ELF-1 (cell line): ENCODE results near the gene CAPN13.

ENCODE experiments used
- DNase-seq: peaks from one replicate; pipeline ENCODE4 v3.0.0-alpha.2; 2016; ENCODE audit warnings: low read depth, low spot score

The CAPN13 gene

DNA sequence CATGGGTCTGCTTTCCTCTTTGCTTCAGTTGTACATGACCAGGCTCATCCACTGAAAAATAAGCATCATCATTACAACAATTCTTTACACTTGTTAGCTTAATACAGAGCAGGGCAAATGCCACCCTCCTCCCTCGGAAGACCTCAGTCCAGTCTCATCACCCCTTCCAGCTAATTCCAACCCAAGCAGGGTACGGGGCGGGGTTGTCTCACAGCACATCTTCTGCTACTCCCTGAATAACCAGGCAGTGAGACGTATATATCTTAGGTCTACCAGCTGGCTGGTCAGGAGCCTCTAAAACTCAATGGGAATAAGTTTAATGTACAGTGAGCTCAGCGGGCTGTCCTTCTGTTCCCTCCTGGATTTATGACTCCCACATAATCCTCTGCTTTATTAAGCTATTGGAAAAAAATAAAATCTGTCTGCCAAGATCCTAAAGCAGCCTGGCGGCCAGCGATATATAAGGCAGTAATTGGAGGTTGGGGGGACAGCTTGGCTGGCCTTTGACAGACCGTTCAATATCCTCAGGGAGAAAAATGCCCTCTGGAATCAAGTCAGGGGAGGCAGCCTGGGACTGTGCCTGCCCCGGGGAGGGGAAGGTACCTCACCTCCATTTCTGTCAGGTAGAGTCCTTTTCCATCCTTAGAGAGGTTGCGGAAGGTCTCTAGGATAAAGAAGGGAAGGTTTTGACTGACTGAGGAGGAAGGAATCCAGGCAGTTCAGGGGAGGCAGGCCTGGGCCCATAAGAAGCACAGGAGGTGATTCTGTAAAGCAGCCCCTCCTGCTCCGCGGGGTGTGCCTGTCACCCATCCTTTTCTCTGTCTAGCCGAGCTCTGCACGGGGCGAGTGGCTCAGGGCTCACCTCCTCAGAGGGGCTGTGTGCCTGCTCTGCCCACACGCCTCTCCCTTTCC, 76.3 kb downstream of the CAPN13 start:
- no peak for DNase-seq

DNA sequence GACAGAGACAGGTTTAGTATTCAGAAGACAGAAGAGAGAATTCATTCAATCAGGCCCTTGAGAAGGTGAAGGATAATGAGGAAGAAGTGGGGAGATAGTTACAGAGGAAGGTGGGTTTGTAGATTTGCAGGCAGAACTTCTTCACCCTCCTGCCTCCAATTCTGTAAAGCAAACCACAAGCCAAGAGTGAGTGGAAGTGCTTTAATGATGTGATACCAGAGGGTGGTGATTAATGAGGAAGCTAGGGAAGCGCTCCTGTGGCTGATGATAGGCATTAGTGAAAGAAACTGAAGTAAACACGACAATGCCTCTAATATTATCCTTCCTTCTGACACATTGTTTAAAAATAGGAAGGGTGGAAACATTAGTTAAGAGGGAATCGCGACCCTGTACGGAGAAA, 78.2 kb downstream of the CAPN13 start:
- DNase-seq: no peak

DNA sequence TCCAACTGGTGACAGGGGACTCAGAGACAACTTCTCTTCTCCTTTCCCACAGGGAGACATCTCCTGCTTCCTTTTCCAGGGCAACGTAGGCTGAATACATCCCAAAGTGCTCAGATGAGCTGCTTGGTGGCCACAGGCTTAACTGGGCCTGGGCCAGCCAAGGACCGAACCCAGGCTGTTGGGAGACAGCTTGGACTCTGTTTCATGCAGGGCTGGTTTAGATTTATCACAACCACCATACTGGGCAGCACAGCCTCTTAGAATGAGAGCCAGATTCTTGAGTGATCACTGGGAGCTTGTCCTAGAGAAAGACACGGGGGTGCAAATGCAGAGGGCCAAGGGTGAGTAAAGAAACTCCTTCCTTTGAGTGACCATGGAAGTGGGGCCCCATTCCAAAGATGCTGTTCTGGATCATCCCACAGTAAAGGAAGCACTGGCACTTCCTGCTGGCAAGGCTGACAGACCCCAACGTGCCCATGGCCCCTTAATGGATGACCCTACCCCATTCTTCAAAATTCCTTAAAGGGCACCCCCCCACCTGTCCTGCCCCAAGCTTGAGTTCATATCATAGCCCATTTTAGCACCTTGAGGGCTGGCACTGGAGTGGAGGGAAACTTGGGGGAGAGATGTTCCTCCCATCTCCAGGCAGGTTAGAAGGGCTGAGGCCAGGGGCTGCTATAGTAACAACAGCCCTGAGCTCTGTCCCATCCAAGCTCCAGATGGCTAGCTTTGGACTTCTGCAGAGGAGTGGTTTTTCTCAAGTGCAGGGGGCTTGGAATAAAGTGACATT, 84.1 kb downstream of the CAPN13 start:
- DNase-seq: no peak

DNA sequence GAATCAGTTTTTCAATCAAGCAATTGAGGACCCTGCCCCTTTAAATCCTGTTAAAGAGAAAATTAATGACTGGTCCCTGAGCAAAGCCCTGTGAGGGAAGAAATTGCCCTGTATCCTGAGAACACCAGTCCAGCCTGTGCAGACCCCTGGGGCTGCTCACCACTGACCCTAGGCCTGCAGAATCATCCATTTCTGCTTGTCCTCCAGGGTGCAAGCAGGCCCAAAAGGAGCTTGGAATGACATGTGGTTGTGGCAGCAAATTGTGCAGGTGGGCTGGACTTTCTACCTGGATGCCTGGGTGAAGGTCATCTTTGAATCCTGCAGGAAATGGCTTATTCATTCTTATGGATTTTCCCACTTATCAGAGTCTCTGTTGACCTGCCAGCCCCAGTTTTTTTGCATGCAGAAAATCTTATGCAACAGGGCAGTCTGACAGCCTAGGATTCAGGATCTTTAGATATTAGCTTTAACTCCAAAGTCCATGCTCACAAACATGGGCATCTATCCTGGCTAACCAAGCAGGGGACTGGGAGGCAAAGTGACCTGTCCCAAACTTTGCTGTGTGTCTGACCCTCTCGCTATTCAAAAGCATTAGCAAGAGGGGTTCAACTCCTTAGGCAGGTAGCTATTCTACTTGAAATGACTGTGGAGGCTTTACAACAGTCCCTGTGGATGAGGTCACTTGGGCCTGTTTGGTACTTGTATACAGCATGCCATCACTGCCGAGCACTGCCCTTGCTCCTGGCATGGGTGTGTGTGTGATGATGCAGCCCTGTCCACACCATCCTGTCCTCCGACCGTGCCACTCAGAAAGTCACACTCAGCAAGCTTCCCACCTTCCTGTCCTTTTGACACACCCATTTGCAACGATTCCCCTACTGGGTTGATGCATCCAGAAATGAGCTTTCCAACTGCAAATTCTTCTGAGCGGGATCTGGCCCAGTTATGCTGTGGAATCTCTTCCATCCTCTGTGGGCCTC, 85.3 kb downstream of the CAPN13 start:
- DNase-seq: no peak

DNA sequence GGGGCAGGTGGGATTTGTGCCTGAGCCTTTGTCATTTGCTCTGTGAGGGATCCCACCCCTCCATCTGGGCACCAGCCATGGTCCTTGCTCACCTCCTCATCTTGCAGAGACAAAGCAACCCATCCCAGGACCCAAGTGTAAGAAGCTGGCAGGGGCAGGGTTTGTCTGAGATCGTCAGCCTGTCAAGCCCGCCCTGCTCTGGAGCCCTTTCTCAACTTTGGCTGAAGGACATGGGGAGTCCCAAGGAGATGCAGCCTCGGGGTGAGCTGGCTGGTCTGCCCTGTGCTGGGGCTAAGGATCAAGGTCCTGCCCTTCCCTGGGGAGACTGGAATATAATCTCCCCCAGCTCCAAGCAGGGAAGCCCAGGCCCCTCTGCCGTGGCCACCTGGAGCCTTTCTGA, 86.0 kb downstream of the CAPN13 start:
- no peak for DNase-seq

DNA sequence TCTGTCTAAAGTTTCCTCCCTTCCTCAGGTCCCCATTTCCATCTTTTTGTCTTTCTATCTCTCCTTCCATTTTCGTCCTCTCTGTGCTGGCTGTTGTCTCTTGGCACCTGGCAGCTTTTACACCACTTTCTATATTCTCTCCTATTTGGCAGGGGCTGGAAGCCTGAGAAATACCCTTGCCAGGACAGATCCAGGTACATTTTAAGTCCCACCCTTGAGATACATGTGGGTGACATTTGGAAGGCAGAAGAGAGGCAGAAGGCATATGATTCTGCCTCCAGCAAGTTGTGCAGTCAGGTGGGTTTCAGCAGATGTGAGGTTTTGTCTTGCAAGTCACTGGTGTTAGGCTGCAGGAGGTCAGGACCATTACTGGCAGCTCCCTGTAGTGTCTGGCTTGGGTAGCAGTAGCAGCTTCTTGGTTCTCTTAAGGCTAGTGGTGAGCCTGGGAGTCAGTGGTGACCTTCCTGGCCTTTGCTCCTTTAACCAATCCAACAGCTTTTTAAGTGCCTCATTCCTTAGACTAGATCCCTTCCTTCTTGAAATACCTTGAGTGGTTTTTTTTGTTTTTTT, 90.1 kb downstream of the CAPN13 start:
- no peak for DNase-seq

DNA sequence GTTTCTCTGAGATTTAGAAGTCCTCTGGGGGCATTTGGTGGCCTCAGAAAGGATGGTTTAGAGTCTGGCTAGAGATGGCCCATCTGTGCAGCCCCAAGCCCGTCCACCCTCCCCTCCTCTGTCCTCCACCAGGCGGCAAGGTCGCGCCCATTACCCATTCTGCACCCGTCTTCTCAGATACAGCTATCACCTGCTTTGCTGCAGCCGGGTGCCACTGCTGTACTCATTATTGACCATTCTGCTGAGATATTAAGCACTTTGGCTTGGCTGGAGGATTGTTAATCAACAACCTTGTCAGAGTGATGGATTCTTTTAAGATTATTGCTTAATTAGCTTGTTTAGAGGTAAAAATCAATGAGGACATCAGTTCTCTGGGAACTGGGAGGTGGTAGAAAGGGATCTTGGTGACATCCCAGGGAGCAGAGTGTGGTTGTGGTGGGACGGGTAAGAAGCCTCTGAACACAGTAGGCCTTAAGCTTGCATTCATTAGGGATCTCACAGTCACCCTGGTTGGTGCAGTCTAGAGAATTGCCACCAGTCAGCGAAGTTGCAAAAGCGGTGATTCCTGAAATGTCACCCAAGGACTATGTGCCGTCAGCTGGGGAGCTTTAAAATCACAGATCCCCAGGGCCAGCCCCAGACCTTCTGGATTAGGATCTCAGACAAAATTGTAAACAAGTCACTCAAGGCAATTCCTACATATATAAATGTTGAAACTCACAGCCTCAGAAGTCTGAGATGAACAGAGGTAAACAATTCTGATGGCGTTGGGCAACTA, 90.9 kb downstream of the CAPN13 start:
- DNase-seq: no peak

DNA sequence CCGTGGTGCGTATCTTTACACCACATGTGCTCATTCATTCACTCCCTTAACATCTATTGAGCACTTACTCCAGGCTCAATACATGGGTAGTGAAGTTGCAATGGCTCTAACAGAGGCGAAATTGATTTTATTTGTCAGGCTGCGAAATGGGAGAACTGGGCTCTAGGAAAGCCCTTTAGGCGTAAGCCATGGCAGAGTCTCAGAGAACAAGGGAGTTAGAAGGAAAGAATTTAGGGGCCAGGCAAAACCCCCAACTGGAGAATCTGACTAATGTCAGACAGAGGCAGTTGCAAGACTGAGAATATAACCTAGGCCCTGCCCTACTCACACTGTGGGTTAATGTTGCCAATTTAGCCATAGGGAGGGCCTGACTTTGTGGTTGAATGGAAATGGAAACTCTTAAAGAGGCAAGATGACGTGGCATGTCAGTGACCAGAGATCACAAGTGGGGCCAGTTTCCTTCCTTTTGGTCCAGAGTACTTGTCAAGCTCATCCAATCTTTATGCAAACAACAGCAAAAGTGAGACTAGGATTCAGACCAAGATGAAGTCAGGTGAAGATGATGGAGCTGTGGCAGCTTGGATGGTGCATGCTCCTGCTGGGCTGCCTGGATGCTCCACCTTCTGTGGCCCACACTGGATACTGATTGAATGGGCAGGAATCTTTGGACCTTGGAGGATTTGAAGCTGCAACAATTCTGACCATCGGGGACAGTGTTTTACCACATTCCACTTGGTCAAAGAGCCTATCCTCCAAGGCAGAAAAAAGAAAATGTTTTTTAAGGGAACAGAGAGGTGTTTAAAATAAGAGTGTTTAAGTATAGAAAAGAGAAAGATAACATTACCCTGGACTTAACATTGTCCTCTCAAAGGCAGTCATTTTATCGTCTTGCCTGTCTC, 92.2 kb downstream of the CAPN13 start:
- no peak for DNase-seq

DNA sequence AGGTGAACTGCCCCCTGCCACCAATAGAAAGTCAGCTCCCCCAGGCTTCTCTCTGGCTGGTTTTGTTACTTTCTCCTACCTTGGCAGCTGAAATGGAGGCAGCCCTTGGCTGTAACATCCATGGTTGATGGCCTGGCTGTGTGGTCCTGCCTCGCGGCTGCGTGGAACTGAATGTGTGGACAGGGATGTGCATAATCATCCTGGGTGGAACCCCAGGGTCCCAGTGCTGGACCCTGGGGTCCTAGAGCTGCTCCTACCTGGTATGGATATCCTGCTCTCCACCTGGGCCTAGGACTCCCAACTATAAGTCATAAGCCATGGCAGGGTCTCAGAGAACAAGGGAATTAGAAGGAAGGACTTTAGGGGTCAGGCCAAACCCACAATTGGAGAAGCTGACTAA, 93.5 kb downstream of the CAPN13 start:
- no peak for DNase-seq

DNA sequence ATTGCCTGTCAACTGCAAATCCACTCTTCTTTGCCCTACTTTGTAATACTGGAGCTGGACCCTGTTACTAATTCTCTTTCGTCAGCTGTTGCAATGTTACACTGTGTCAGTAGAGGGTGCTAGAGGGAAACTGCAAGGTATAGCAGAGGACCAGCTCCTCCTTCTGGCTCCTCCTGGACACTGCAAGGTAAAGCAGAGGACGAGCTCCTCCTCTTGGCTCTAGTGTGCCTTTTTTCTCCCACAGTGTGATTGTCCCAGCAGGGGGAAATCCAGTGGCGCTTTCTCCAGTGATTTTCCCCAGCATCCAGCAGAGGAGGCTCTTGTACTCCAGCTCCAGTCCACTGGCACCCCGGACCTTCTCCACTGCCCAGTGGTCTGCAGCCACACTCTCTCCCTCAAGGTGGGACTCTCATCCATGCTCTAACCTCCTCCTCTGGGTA, 95.6 kb downstream of the CAPN13 start:
- peak; percentile 93 for DNase-seq

DNA sequence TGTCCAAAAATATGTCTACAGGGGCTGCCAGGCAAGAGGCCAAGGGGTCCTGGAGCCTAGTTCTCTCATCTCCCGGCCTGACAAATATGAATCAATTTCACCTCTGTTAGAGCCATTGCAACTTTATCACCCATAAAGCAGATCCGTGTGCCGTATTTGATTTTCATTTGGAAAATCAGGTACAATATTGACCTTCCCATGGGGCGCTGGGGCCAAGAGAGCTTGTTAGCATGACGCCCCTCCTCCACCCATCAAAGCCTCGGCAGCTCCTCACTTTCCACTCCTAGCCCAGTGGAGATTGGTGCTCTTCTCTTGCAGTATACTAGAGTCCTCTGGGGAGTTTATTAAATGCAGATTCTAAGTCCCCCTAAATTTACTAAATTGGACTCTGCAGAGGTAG, 96.8 kb downstream of the CAPN13 start:
- DNase-seq: no peak

DNA sequence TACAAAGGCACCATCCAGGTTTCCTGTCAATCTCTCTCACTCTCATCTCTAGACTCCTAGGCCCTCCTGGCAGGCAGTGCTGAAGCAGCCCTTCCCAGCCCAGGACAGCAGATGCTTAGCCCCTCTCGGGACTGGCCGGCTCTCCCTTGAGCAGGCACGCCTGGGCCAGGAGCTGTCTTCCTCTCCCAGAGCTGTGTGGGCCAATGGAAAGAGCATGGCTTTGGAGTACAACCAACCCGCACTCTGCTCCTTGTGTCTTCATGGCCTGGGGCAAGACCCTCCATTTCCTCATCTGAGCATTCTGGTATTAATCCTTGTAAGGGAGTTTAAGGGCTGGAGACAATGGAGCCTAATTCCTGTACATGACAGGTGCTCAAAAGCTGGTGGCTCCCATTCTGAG, 97.2 kb downstream of the CAPN13 start:
- no peak for DNase-seq

DNA sequence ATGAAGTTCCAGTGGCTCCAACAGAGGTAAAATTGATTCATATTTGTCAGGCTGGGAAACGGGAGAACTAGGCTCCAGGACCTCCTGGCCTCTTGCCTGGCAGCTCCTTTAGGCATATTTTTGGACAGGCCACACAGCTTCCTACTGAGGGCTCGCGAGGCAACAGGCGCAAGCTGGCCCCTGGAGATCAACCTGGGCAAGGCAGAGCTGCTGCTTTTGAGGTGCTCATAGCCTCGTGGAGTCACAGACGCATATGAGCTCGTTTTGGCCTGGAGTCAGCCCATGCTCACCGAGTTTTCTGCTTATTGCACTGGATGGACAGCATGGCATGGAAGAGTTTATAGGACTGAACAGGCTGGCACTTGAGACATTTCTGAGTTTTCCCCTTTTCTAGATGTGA, 97.7 kb downstream of the CAPN13 start:
- DNase-seq: no peak

DNA sequence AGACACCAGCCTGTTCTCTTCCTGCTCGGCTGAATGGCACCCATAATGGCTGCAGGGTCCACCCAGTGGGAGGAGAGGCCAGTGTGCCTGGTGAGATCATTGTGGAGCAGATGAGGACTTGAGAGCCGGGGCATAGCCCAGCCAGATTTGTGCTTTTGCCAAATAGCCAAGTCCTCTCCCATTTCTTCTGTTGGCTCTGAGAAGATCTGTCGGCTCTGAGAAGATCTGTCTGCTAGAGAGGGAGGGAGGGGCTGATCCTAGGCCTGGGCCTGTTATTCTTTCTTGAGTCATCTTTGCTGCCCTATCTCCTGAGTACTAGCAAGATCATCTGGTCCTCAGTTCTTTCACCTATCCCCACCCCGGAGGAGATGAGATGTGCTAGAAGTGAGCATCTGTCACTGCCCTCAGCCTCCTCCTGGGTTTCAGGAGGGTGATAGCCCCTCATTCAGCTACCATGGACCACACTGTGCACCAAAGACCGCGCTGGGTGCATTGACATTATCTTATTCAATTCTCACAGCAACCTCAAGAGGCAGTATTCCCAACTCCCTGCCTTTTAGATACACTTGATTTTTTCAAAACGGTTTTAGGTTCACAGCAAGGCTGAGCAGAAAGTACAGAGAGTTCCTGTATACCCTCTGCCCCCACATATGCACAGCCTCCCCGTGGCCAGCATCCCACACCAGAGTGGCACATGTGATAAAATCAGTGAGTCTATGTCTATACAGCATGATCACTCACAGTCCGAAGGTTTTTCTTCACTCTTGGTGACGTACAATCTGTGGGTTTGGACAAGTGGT, 98.6 kb downstream of the CAPN13 start:
- DNase-seq: no peak

DNA sequence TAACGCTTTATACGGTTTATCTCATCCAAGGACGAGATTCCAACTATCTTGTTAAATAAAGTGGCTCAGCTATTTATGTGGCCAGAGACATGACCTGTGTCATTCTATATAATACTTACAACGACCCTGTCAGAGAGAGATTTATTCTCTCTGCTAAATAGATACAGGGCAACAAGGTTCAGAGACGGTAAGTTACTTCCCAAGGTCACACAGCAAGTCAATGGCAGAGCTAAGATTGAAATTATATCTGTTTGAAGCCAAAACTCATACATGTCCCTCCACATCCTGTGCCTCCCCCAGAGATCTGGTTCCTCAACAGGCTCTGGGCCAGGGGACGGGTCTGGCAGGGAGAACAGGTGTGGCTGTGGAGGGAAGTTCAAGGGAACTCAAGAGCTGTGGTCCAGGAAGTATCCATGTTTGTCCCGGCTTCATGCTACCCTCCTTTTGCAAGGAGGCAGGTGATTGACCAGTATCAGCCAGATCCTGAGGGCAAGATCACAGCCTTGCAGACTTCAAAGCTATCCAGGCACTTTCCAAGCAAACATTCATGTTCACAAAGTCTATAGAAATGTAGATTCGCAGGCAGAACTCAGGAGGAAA, 99.8 kb downstream of the CAPN13 start:
- no peak for DNase-seq

DNA sequence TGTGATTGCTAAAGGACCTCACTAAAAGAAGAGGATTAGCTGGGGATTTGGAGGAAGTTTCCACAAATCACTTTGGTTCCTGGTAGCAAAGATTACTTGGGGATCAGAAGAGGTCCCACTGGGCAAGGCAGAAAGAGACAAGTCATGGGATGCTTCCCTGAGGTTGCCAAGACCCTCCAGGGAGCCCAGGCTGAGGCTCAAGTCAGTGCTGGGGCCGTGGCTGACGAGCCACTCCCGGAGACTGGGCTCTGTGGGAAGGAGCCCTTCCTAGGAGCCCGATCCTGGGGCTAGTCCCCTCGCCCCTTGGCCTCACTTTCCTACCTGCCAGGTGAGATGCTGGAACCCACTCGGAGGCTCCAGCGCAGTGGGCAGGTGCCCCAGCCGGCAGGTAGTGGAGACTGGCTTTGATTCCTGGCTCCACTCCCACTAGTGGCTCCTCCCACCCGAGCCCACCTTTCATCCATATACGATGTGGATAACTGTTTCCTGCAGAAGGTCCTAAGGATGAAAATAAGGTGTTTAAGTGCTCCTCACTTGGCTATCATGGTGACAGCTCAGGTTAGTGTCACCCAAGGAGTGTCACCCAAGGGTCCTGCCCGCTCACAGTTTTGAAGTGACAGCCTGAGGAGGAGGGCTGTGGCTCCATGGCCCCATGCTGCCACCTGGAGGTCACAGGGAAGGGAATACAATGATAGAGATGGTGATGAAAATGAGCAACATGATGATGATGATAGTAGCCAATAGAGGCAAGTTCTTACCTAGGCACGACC, 100.5 kb downstream of the CAPN13 start:
- DNase-seq: peak; percentile 51
